ENCODE results near the gene SLCO4A1. TPM values are rescaled to one million over a fixed set of nuclear protein-coding genes. Genes with fewer than 3 reads are reported as not detected.

SLCO4A1 gene
- total and polyA plus RNA-seq, 9 of the 15 experiments (the other 6 are each of a cell fraction or from before 2014, with no cell fraction given), result 1.6 to 21.9 (median 12.8) TPM

DNA sequence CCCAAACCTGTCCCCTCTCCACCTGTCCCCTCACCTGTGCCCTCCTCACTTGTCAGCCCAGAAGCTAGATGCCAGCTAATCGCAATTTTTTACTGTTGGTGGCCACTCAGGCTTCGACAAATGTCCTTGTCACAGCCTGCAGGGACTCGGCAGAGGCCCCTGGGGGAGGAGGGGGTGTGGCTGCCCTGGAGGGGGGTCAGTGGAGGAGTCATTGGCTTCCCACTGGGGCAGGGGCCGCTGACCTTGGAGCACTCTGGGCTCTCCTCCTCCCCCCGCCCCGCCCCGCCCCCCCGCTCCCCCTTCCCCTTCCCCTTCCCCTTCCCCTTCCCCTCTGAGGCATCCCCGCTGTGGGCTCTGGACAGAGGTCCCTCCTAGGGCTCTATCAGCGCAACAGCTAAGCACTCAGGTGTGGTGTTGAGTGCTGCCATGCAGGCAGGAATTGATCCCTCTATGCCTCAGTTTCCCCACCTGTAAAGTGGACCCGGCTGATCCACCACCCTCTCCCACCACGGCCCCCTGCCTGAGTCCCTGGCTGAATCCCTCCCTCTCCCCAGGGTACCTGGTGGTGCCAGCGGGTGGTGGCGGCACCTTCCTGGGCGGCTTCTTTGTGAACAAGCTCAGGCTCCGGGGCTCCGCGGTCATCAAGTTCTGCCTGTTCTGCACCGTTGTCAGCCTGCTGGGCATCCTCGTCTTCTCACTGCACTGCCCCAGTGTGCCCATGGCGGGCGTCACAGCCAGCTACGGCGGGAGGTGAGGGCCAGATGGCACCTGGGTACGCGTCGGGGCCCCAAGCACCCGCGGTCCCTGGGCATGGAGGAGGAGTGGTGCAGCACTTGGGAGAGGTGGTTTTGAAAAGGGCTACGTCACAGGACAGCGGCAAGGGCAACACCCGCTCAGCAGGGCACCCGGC is 23.8 kb downstream of the SLCO4A1 start:
- 87% methylated on average over 15 of the region's 33 CpGs for WGBS (ENCODE audit: insufficient coverage, low coverage, missing lambda C conversion rate)
- intact Hi-C loops (cut with micrococcal nuclease) (loop anchor here (5.0 kb wide), 1 partner anchor 141 kb away; no protein-coding TSS in a partner anchor), in situ Hi-C loops (cut with MboI) (loop anchor here (5.0 kb wide), 1 partner anchor 126 kb away; no protein-coding TSS in a partner anchor)
- Histone ChIP-seq H3K4me2 (ENCODE audit: insufficient read depth, low read length) (no peak overlapping the region), H3K27ac (ENCODE audit: extremely low read depth, low read depth, low read length) (no peak overlapping the region), H3K9me3 (replicated peaks; ENCODE audit: control insufficient read depth, insufficient read depth, low read depth, low read length) (no peaks in the 10 kb centered on the region), H3K4me3 (no peak overlapping the region), H3K4me1 (replicated peaks in 1 of 2; ENCODE audit: control insufficient read depth in 2 of 2, insufficient read depth in 2 of 2, low read length in 2 of 2) (peaks cover 0 to 45% of the 10 kb centered on the region in 2 experiments; a peak in 2 of 5 replicates), H3K9ac (ENCODE audit: insufficient read depth in 1 of 2, low read depth in 2 of 2, low read length in 2 of 2) (no peak overlapping the region), H3K79me2 (ENCODE audit: control insufficient read depth, insufficient read depth, low read length) (no peaks in the 10 kb centered on the region), H3K36me3 (ENCODE audit: control insufficient read depth, insufficient read depth, low read length) (peaks cover 53% of the 10 kb centered on the region; the same call in 2 of the 3 replicates), H3K9me1 (ENCODE audit: control insufficient read depth, insufficient read depth, low read length) (no peaks in the 10 kb centered on the region), H3K27me3 (ENCODE audit: control insufficient read depth in 2 of 2, insufficient read depth in 2 of 2, low read length in 2 of 2) (no peaks in the 10 kb centered on the region), H4K20me1 (replicated peaks; ENCODE audit: control insufficient read depth, insufficient read depth, low read length) (no peaks in the 10 kb centered on the region; the same call in 1 of the 2 replicates), H2AFZ (ENCODE audit: low read depth, low read length) (no peak overlapping the region)
- ChIA-PET POLR2A (interaction anchor here (0.7 kb wide), 1 partner anchor 93 kb away, joined by 3 read pairs; no protein-coding TSS in a partner anchor), CTCF (ENCODE audit: low intra/inter-chr PET ratio) (interaction anchor here (2.8 kb wide), 1 partner anchor 126 kb away, joined by 20 read pairs; no protein-coding TSS in a partner anchor)
- DNase-seq (ENCODE audit: extremely low read depth in 1 of 4, low spot score in 3 of 4) (no peak), ATAC-seq (no peak), FAIRE-seq (no peak)
- TF ChIP-seq ZBTB33 (CRISPR knock-in tag; IDR thresholded peaks at IDR 0.05), result no peak
- TF ChIP-seq HNRNPL (IDR thresholded peaks at IDR 0.05; ENCODE audit: low read depth, low read length), result peak; percentile 64; the same call in 1 of the 2 replicates
- no TSS peak for BruUV-seq (replicated peaks)

Data from K562 (cell line).